ENCODE data around the gene SCFD2.

DNA sequence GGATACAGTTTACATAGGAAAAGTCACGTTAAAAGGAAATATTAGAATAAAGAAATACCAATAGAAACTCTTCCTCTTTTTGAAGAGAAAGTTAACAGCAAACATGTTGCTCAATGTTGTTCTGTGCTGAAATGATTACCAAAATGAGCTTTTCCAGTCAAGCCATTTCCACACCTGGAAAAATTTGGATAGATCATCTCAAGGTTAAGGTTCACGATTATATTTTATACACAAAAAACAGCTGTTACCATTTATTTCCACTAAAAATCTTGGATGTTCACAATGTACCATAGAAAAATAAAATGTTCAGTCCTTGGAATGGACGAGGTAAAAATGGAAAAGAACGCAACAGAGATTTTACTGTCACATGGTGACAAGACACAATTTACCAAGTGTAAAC lies 218.7 kb downstream of the SCFD2 start:
- TF ChIP-seq, protein P1, sequence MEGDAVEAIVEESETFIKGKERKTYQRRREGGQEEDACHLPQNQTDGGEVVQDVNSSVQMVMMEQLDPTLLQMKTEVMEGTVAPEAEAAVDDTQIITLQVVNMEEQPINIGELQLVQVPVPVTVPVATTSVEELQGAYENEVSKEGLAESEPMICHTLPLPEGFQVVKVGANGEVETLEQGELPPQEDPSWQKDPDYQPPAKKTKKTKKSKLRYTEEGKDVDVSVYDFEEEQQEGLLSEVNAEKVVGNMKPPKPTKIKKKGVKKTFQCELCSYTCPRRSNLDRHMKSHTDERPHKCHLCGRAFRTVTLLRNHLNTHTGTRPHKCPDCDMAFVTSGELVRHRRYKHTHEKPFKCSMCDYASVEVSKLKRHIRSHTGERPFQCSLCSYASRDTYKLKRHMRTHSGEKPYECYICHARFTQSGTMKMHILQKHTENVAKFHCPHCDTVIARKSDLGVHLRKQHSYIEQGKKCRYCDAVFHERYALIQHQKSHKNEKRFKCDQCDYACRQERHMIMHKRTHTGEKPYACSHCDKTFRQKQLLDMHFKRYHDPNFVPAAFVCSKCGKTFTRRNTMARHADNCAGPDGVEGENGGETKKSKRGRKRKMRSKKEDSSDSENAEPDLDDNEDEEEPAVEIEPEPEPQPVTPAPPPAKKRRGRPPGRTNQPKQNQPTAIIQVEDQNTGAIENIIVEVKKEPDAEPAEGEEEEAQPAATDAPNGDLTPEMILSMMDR (IDR thresholded peaks at IDR 0.05 in 2 of 3, conservative IDR thresholded peaks at IDR 0.05 in 1 of 3; ENCODE audit: control insufficient read depth in 2 of 3, extremely low read depth in 1 of 3, insufficient read depth in 1 of 3, low read depth in 3 of 3, low read length in 3 of 3), result no peak
- TF ChIP-seq, protein P2, sequence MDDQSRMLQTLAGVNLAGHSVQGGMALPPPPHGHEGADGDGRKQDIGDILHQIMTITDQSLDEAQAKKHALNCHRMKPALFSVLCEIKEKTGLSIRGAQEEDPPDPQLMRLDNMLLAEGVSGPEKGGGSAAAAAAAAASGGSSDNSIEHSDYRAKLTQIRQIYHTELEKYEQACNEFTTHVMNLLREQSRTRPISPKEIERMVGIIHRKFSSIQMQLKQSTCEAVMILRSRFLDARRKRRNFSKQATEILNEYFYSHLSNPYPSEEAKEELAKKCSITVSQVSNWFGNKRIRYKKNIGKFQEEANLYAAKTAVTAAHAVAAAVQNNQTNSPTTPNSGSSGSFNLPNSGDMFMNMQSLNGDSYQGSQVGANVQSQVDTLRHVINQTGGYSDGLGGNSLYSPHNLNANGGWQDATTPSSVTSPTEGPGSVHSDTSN (IDR thresholded peaks at IDR 0.05; ENCODE audit: insufficient replicate concordance, low read depth, low read length), result no peak
- TF ChIP-seq JUNB (IDR thresholded peaks at IDR 0.05), result no peak
- no peak for TF ChIP-seq FOXM1 (IDR thresholded peaks at IDR 0.05; ENCODE audit: low read depth, low read length)
- no peak for TF ChIP-seq ZNF687 (IDR thresholded peaks at IDR 0.05)
